Liver (tissue), 9 donors: Measurements from ENCODE around the gene TMUB1. TPM values are rescaled to one million over a fixed set of nuclear protein-coding genes. Genes with fewer than 3 reads are reported as not detected.
A peak's percentile ranks its signal among the peaks of the same experiment; 100 is the strongest.

ENCODE experiments used
- DNase-seq: peaks from one replicate; pipeline ENCODE4 v3.0.0-alpha.2; 2017; ENCODE audit warnings: low spot score
- H3K27ac ChIP-seq, 2 donors: one replicate each; pipeline ENCODE4 v1.7.0; 2013; ENCODE audit warnings: inconsistent platforms in 2 of 2, low read length in 2 of 2, control low read depth in 1 of 2, low read depth in 1 of 2, mild to moderate bottlenecking in 1 of 2
- H3K27me3 ChIP-seq, 4 donors: one replicate each; pipeline versions ENCODE4 v1.6.1 to v1.7.0; 2013; ENCODE audit warnings: low read length in 3 of 4, inconsistent platforms in 1 of 4, mild to moderate bottlenecking in 1 of 4, moderate library complexity in 1 of 4; ENCODE audit not compliant: control insufficient read depth in 4 of 4, insufficient read depth in 4 of 4
- H3K36me3 ChIP-seq, 4 donors: one replicate each; pipeline versions ENCODE4 v1.6.1 to v1.7.0; 2013; ENCODE audit warnings: low read length in 3 of 4, mild to moderate bottlenecking in 3 of 4, low read depth in 1 of 4, moderate library complexity in 1 of 4; ENCODE audit not compliant: control insufficient read depth in 4 of 4, insufficient read depth in 3 of 4
- H3K4me1 ChIP-seq, 4 donors: one replicate each; pipeline versions ENCODE4 v1.6.1 to v1.7.0; 2013; ENCODE audit warnings: low read length in 3 of 4, mild to moderate bottlenecking in 3 of 4, moderate library complexity in 1 of 4; ENCODE audit not compliant: control insufficient read depth in 4 of 4, insufficient read depth in 4 of 4
- H3K4me3 ChIP-seq, 3 donors: one replicate each; pipeline versions ENCODE4 v1.6.1 to v1.7.0; 2013; ENCODE audit warnings: low read length in 3 of 3, control low read depth in 1 of 3, low read depth in 1 of 3, mild to moderate bottlenecking in 1 of 3
- H3K9ac ChIP-seq, 2 donors: one replicate each; pipeline ENCODE4 v1.7.0; 2013; ENCODE audit warnings: low read length in 2 of 2, mild to moderate bottlenecking in 2 of 2, moderate library complexity in 2 of 2, control low read depth in 1 of 2, low read depth in 1 of 2
- H3K9me3 ChIP-seq, 4 donors: one replicate each; pipeline versions ENCODE4 v1.6.1 to v1.7.0; 2013; ENCODE audit warnings: low read length in 3 of 4; ENCODE audit not compliant: control insufficient read depth in 4 of 4
- EGR1 ChIP-seq, 2 donors: IDR thresholded peaks; 2 replicates each; pipeline ENCODE4 v1.6.1; 2016 to 2018; ENCODE audit warnings: antibody characterized with exemption in 2 of 2, low read depth in 2 of 2
- FOXA1 ChIP-seq: IDR thresholded peaks from 2 replicates; pipeline ENCODE4 v1.6.1; 2016; ENCODE audit warnings: antibody characterized with exemption
- FOXA2 ChIP-seq: IDR thresholded peaks from 2 replicates; pipeline ENCODE4 v1.6.1; 2016; ENCODE audit warnings: antibody characterized with exemption
- GABPA ChIP-seq, 2 donors: IDR thresholded peaks in 1 of 2; conservative IDR thresholded peaks in 1 of 2; 2 replicates each; pipeline ENCODE4 v1.6.1; 2016; ENCODE audit warnings: antibody characterized with exemption in 2 of 2, mild to moderate bottlenecking in 1 of 2, moderate library complexity in 1 of 2
- HNF4A ChIP-seq, 2 donors: conservative IDR thresholded peaks; 2 replicates each; pipeline ENCODE4 v1.6.1; 2016; ENCODE audit warnings: antibody characterized with exemption in 2 of 2, mild to moderate bottlenecking in 2 of 2
- HNF4G ChIP-seq: IDR thresholded peaks from 2 replicates; pipeline ENCODE4 v1.6.1; 2016; ENCODE audit warnings: antibody characterized with exemption
- JUND ChIP-seq, 2 donors: IDR thresholded peaks; 2 replicates each; pipeline ENCODE4 v1.6.1; 2016; ENCODE audit warnings: antibody characterized with exemption in 2 of 2
- NR2F2 ChIP-seq: IDR thresholded peaks from 2 replicates; pipeline ENCODE4 v1.6.1; 2016; ENCODE audit warnings: antibody characterized with exemption
- RAD21 ChIP-seq, 2 donors: IDR thresholded peaks; 2 replicates each; pipeline ENCODE4 v1.6.1; 2016; ENCODE audit warnings: antibody characterized with exemption in 2 of 2, mild to moderate bottlenecking in 2 of 2
- RXRA ChIP-seq, 2 donors: IDR thresholded peaks; 2 replicates each; pipeline ENCODE4 v1.6.1; 2017 to 2018; ENCODE audit warnings: antibody characterized with exemption in 2 of 2, mild to moderate bottlenecking in 1 of 2
- SP1 ChIP-seq: IDR thresholded peaks from 2 replicates; pipeline ENCODE4 v1.6.1; 2018; ENCODE audit warnings: antibody characterized with exemption, mild to moderate bottlenecking
- TAF1 ChIP-seq: conservative IDR thresholded peaks from 2 replicates; pipeline ENCODE4 v1.6.1; 2016; ENCODE audit warnings: antibody characterized with exemption, mild to moderate bottlenecking
- YY1 ChIP-seq: IDR thresholded peaks from 2 replicates; pipeline ENCODE4 v1.6.1; 2016; ENCODE audit warnings: antibody characterized with exemption, mild to moderate bottlenecking
- WGBS: extraction: QIAGEN DNeasy Blood & Tissue Kit; methylation state at CpG from one replicate; pipeline ENCODE4 v1.1.7; 2013; 5-methylcytosine and 5-hydroxymethylcytosine counted together
- polyA plus RNA-seq, 2 donors: library from polyadenylated mRNA; stranded (reverse) in 1 of 2; unstranded in 1 of 2; fragments of 200-250 nt in 1 of 2; fragments of >200 nt in 1 of 2; fragmentation: Nextera tagmentation in 1 of 2; extraction: Ambion mirVana in 1 of 2; gene quantifications; one replicate each; pipeline versions ENCODE4 v1.2.1 to v1.2.3, GENCODE V29; 2013 to 2015
- total RNA-seq, 2 donors: library from RNA; depleted of rRNA; stranded (reverse); fragments of >200 nt; gene quantifications; one replicate each; pipeline ENCODE4 v1.2.3, GENCODE V29; 2014
- TF ChIP-seq, protein P1 (sequence below): fragments of 150-350 bp; IDR thresholded peaks from 2 replicates; pipeline ENCODE4 v1.5.1; 2017; ENCODE audit warnings: improper control_type of control experiment, low read depth, low read length; ENCODE audit not compliant: missing input control
- TF ChIP-seq, protein P2 (sequence below): IDR thresholded peaks from 2 replicates; pipeline ENCODE4 v1.6.1; 2016; ENCODE audit warnings: antibody characterized with exemption, mild to moderate bottlenecking
- TF ChIP-seq, protein P3 (sequence below): IDR thresholded peaks from 2 replicates; pipeline ENCODE4 v1.6.1; 2016; ENCODE audit warnings: antibody characterized with exemption
- TF ChIP-seq, protein P4 (sequence below): IDR thresholded peaks from 2 replicates; pipeline ENCODE4 v1.6.1; 2016; ENCODE audit warnings: antibody characterized with exemption
- TF ChIP-seq, protein P5 (sequence below): IDR thresholded peaks from 2 replicates; pipeline ENCODE4 v1.6.1; 2016; ENCODE audit warnings: antibody characterized with exemption
- donor health status: healthy.
- donor health status: healthy.
- donor health status: healthy.
- donor health status: healthy.
- donor health status: healthy.

TMUB1 gene
- total and polyA plus RNA-seq, 4 donors = 15.1 to 51.7 (median 30.5) TPM

DNA sequence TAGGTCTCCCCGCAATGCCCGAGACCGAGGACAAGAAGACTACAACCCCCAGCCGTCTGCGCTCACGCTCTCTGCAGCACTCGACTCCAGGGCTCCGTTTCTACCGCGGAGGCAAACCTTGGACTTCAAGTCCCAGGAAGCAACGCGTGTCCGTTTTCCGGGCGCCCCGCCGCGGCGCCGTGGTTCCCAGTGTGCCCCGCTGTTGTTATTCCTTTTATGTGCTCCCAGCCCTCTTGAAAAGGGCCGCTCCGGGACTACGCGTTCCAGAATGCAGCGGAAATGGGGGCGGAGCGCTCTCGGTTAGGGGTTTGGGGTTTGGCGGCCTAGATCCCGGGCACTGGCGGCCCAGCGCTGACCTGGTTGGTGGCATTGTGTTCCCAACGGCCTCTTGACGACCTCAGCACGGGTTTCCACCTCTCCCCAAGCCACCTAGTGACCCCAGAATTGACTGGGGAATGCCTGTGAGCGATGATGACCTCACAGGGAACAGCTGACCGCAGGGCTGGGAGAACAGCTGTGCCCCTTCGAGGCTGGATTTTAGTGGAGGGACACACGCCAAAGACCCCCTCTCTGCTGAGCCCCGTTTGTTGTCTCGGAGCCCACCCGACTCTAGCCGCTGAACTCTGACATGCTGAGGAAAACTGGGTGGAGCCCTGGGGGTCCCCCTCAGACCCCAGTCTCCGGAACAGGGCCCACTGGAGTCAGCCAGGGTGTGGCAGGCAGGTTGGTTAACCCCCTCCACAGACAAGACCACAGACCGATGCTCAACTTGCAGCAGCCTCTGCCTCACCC, 25.1 kb downstream of the TMUB1 start:
- Histone ChIP-seq H3K36me3 (no peaks in the 10 kb centered on the region), H3K4me3 (peak overlapping the region; percentile 18 to 79 (median 54)), H3K27ac (peak overlapping the region; percentile 83 to 89), H3K4me1 (peaks cover 17 to 51% (median 40%) of the 10 kb centered on the region in 4 donors), H3K9ac (peak overlapping the region; percentile 42 to 55), H3K9me3 (no peaks in the 10 kb centered on the region), H3K27me3 (no peaks in the 10 kb centered on the region)
- under 1% methylated on average over 46 of the region's 46 CpGs for whole genome bisulfite sequencing
- peak; percentile 96 for DNase-seq
- TF ChIP-seq, protein P1, sequence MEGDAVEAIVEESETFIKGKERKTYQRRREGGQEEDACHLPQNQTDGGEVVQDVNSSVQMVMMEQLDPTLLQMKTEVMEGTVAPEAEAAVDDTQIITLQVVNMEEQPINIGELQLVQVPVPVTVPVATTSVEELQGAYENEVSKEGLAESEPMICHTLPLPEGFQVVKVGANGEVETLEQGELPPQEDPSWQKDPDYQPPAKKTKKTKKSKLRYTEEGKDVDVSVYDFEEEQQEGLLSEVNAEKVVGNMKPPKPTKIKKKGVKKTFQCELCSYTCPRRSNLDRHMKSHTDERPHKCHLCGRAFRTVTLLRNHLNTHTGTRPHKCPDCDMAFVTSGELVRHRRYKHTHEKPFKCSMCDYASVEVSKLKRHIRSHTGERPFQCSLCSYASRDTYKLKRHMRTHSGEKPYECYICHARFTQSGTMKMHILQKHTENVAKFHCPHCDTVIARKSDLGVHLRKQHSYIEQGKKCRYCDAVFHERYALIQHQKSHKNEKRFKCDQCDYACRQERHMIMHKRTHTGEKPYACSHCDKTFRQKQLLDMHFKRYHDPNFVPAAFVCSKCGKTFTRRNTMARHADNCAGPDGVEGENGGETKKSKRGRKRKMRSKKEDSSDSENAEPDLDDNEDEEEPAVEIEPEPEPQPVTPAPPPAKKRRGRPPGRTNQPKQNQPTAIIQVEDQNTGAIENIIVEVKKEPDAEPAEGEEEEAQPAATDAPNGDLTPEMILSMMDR = no peak
- TF ChIP-seq RXRA (IDR thresholded peaks at IDR 0.05) (peak; percentile 76 to 90), HNF4A (conservative IDR thresholded peaks at IDR 0.05) (peak; percentile 69 to 77), TAF1 (peak; percentile 58), EGR1 (IDR thresholded peaks at IDR 0.05; ENCODE audit: low read depth in 2 of 2) (peak; percentile 49 to 71), YY1 (peak; percentile 98), RAD21 (IDR thresholded peaks at IDR 0.05) (peak in 1 of 2 donors; percentile 53), HNF4G (peak; percentile 33), NR2F2 (peak; percentile 79), GABPA (IDR thresholded peaks at IDR 0.05 in 1 of 2, conservative IDR thresholded peaks at IDR 0.05 in 1 of 2) (peak in 1 of 2 donors; percentile 91), SP1 (peak; percentile 97), JUND (IDR thresholded peaks at IDR 0.05) (peak; percentile 56 to 81), FOXA1 (peak; percentile 29), FOXA2 (no peak)
- TF ChIP-seq, protein P2, sequence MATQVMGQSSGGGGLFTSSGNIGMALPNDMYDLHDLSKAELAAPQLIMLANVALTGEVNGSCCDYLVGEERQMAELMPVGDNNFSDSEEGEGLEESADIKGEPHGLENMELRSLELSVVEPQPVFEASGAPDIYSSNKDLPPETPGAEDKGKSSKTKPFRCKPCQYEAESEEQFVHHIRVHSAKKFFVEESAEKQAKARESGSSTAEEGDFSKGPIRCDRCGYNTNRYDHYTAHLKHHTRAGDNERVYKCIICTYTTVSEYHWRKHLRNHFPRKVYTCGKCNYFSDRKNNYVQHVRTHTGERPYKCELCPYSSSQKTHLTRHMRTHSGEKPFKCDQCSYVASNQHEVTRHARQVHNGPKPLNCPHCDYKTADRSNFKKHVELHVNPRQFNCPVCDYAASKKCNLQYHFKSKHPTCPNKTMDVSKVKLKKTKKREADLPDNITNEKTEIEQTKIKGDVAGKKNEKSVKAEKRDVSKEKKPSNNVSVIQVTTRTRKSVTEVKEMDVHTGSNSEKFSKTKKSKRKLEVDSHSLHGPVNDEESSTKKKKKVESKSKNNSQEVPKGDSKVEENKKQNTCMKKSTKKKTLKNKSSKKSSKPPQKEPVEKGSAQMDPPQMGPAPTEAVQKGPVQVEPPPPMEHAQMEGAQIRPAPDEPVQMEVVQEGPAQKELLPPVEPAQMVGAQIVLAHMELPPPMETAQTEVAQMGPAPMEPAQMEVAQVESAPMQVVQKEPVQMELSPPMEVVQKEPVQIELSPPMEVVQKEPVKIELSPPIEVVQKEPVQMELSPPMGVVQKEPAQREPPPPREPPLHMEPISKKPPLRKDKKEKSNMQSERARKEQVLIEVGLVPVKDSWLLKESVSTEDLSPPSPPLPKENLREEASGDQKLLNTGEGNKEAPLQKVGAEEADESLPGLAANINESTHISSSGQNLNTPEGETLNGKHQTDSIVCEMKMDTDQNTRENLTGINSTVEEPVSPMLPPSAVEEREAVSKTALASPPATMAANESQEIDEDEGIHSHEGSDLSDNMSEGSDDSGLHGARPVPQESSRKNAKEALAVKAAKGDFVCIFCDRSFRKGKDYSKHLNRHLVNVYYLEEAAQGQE = peak; percentile 89
- TF ChIP-seq, protein P3, sequence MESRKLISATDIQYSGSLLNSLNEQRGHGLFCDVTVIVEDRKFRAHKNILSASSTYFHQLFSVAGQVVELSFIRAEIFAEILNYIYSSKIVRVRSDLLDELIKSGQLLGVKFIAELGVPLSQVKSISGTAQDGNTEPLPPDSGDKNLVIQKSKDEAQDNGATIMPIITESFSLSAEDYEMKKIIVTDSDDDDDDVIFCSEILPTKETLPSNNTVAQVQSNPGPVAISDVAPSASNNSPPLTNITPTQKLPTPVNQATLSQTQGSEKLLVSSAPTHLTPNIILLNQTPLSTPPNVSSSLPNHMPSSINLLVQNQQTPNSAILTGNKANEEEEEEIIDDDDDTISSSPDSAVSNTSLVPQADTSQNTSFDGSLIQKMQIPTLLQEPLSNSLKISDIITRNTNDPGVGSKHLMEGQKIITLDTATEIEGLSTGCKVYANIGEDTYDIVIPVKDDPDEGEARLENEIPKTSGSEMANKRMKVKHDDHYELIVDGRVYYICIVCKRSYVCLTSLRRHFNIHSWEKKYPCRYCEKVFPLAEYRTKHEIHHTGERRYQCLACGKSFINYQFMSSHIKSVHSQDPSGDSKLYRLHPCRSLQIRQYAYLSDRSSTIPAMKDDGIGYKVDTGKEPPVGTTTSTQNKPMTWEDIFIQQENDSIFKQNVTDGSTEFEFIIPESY = peak; percentile 91
- TF ChIP-seq, protein P4, sequence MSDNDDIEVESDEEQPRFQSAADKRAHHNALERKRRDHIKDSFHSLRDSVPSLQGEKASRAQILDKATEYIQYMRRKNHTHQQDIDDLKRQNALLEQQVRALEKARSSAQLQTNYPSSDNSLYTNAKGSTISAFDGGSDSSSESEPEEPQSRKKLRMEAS = no peak
- TF ChIP-seq, protein P5, sequence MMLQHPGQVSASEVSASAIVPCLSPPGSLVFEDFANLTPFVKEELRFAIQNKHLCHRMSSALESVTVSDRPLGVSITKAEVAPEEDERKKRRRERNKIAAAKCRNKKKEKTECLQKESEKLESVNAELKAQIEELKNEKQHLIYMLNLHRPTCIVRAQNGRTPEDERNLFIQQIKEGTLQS = peak; percentile 71
